ENCODE data around the gene HAND1. TPM values are rescaled to one million over a fixed set of nuclear protein-coding genes. Genes with fewer than 3 reads are reported as not detected.

Gene HAND1
- total RNA-seq, 1 experiment from 2014 or later: not detected

GRCh38 chr5:154428208-154428607 lies 49.8 kb downstream of the HAND1 start:
- TF ChIP-seq CTCF (IDR thresholded peaks at IDR 0.05; ENCODE audit: unreplicated experiment): no peak
- no peak for DNase-seq (ENCODE audit: unreplicated experiment)
- ChIA-PET POLR2A (no interaction called here), CTCF (interaction anchor here (1.0 to 1.2 kb wide), 2 partner anchors 9 to 40 kb away, joined by 3 to 4 read pairs; no protein-coding TSS in a partner anchor)
- Mint-ChIP-seq H3K27me3 (ENCODE audit: insufficient read depth, unreplicated experiment) (no peaks in the 10 kb centered on the region), H3K4me3 (ENCODE audit: unreplicated experiment) (no peak overlapping the region), H3K36me3 (ENCODE audit: insufficient read depth, unreplicated experiment) (peaks cover 14% of the 10 kb centered on the region), H3K9me3 (ENCODE audit: unreplicated experiment) (peaks cover 14% of the 10 kb centered on the region), H3K4me1 (ENCODE audit: insufficient read depth, unreplicated experiment) (no peaks in the 10 kb centered on the region), H3K27ac (ENCODE audit: low read depth, unreplicated experiment) (no peak overlapping the region)
- intact Hi-C loops (cut with micrococcal nuclease): no loop called here
- BruUV-seq (replicated peaks): no TSS peak

Other genes with a start within 250 kb of the HAND1 start
- 45.9 and 50.5 TPM in 2 replicates for gene SAP30L, start 32.2 kb downstream of the HAND1 start, total RNA-seq (2022)

All from MCF 10A (cell line).